GM21526 (cell line): ENCODE data around the gene ATAD3A.
"Not testable (repeated sequence)": the region's sequence is repeated elsewhere in the genome, so short reads cannot be mapped to it uniquely, and the experiment has no call there.

Source experiments
- ATAC-seq: cut with Tn5 transposase; IDR thresholded peaks from one replicate; pipeline ENCODE4 v1.9.1; 2021; ENCODE audit warnings: moderate library complexity; ENCODE audit not compliant: unreplicated experiment, low FRiP score

Gene ATAD3A

DNA sequence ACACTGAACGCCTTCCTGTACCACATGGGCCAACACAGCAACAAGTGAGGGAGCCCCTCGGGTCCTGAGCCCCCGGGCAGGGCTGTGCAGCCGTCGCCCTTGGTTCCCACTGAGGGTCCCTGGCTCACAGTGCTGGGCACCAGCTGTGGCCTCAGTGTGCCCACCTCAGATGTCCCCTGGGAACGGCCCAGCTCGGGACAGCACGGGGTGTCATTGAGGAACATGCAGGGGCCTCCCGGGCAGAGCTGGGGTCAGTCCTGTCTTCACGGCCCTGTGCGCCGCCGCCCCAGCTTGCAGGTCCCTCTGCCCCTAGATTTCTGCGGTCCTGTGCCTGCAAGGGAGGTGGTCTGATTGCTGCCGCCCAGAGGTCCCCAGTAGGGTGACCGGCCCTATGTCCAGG is 22.7 kb upstream of the ATAD3A start:
- ATAC-seq = no peak

- no peak for ATAC-seq
Measured at GRCh38 chr1:1489861-1490260, 22.1 kb upstream of the ATAD3A start.

DNA sequence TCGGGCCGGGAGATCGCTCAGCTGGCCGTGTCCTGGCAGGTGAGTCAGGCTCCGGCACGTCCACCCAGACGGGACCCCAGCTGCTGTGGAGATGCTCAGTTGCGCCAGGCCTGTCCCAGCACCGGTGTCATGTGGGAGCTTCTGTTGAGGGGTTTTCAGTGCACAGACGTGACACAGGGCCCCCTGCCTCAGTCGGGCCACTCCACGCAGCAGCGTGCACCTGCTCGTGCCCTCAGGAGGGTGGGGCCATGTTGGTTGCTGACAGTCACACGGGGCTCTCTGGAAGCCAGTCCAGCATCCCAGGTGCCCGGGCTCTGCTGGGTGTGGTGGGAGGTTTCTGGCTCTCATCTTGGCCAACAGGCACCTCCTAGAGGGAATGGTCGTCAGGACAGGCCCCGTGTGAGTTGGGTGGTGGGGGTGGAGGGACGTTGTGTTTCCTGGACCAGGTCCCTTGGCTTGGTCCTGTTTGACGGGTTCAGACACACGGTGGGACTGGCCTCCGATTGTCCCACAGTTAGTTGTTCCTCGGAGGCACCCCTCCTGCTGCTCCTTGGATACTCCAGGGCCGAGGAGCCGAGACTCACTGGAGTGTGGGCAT is 21.2 kb upstream of the ATAD3A start:
- ATAC-seq = no peak

- no peak for ATAC-seq
Measured at GRCh38 chr1:1491601-1492000, 20.4 kb upstream of the ATAD3A start.

DNA sequence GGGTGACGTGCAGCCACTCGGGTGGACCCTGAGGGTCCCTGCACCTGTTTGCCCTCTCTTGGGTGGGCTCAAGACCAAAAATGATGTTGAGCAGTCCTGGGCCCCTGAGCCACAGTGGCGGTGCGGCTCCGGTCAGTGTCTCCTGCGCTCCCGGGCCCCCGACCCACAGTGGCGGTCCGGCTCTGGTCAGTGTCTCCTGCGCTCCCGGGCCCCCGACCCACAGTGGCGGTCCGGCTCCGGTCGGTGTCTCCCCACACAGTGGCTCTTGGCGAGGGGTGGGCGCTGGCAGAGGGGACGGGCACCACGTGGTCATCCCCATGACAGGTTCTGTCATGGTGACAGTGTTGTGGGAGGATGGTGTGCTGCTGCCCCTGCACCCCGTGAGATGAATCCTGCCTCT is 17.7 kb upstream of the ATAD3A start:
- ATAC-seq = not testable (repeated sequence)

- ATAC-seq = not testable (repeated sequence)
Measured at GRCh38 chr1:1495461-1495975, 16.4 kb upstream of the ATAD3A start.

GRCh38 chr1:1504777-1505365 is 7.1 kb upstream of the ATAD3A start:
- ATAC-seq = not testable (repeated sequence)

DNA sequence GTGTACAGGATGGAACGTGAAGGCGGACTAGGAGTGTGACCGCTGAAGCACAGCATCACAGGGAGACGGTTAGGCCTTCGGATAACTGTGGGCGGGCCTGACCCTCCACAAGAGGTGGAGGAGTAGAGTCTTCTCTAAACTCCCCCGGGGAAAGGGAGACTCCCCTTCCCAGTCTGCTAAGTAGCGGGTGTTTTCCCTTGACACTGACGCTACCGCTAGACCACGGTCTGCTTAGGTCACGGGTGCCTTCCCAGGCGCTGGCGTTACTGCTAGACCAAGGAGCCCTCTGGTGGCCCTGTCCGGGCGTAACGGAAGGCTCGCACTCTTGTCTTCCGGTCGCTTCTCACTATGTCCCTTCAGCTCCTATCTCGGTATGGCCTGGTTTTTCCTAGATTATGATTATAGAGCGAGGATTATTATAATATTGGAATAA is 6.6 kb upstream of the ATAD3A start:
- not testable (repeated sequence) for ATAC-seq

DNA sequence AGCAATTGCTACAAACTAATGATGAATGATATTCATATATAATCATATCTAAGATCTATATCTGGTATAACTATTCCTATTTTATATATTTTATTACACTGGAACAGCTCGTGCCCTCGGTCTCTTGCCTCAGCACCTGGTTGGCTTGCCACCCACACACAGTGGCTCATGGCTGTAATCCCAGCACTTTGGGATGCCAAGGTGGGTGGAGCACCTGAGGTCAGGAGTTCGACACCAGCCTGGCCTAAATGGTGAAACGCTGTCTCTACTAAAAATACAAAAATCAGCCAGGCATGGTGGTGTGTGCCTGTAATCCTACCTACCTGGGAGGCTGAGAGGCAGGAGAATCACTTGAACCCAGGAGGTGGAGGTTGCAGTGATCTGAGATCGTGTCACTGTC is 6.2 kb upstream of the ATAD3A start:
- not testable (repeated sequence) for ATAC-seq

DNA sequence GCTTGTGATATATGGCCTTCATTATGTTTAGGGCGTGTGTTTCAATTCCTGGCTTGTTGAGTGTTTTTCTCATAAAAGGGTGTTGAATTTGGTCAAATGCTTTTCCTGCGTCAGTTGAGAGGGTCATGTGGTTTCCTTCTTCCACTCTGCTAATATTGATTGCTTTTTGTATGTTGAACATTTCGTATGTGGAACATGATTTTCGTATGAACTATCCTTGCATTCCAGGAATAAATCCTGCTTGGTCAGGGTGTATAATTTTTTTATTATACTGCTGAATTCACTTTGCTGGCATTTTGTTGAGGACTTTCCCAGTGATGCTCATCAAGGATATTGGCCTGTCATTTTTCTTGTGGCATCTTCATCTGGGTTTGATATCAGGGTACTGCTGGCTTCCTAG is 4.7 kb upstream of the ATAD3A start:
- ATAC-seq = no peak

DNA sequence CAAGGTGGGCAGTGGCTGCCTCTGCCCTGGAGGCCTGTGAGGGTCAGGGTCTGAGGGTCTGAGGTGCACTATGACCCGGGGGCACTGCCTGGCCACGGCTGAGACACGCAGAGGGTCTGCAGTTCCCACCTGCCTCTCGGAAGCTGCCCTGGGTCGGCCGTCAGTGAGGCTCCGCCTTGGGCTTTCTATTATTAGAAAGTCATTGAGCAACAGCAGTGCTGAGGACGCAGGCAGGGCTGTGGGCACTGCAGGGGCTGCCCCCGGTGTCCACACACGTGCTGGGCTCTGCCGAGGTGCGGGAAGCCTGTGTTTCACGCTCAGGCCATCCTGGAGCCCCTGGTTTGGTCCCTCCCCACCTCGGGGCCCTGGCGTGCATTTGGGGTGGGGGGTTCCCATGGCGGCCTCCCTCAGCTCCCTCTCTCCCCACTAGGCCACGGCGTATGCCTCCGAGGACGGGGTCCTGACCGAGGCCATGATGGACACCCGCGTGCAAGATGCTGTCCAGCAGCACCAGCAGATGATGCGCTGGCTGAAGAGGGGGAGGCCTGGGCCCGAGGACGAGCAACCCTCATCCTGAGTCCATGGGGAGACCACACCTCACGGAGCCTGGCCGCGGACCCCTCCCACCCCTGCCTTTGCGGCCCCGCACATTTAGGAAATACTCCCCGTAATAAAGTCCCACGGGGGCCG is 3.0 kb upstream of the ATAD3A start:
- ATAC-seq = not testable (repeated sequence)

- not testable (repeated sequence) for ATAC-seq
Measured at GRCh38 chr1:1509465-1509850, 2.5 kb upstream of the ATAD3A start.

DNA sequence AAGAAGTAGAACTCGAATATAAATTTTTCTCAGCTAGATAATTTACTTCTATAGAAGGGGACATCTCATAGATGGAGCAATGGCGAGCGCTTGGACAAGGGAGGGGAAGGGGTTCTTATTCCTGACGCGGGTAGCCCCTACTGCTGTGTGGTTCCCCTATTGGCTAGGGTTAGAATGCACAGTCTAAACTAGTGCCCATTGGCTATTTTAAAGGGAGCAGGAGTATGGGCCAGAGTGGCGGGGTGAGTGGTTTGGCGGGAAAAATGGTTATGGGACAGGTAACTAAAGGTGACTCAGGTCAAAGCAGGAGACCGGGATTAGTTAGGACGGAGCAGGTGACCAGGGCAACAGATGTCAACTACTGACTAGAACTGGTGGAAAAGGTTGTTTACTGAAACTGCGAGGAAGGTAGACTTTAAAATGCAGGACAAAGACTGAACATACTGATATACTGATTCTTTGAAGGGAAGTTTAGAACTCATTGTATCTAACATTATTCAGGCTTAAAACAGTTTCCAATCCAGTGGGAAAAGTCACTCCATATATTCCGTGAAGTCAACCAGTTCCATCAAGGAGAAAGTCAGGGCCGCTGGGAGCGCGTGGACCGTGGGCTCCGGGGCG is 940 bp upstream of the ATAD3A start:
- ATAC-seq = no peak

- ATAC-seq = not testable (repeated sequence)
Measured at GRCh38 chr1:1512425-1512824, 463 bp downstream of the ATAD3A start.

GRCh38 chr1:1513675-1514074 is 1.7 kb downstream of the ATAD3A start:
- ATAC-seq = not testable (repeated sequence)

DNA sequence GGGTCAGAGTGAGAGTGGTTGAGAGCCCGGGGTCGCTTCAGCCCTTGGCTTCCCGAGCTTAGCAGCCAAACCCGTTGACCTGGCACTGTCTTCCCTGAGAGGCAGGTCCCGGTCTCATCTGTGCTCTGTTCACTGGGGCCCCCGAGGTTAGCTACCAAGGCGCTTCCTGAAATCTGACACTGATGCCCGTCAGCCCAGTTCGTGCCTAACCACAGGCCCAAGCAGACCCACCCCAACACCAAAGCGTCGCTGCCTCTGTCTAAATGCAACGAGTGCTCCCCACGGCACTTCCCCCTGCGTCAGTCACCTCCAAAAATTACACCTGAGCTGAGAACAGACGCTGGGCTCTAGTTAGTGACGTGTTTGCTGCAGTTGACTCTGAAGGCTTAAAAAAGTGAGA is 2.4 kb downstream of the ATAD3A start:
- not testable (repeated sequence) for ATAC-seq

GRCh38 chr1:1516923-1517322 is 5.0 kb downstream of the ATAD3A start:
- not testable (repeated sequence) for ATAC-seq

DNA sequence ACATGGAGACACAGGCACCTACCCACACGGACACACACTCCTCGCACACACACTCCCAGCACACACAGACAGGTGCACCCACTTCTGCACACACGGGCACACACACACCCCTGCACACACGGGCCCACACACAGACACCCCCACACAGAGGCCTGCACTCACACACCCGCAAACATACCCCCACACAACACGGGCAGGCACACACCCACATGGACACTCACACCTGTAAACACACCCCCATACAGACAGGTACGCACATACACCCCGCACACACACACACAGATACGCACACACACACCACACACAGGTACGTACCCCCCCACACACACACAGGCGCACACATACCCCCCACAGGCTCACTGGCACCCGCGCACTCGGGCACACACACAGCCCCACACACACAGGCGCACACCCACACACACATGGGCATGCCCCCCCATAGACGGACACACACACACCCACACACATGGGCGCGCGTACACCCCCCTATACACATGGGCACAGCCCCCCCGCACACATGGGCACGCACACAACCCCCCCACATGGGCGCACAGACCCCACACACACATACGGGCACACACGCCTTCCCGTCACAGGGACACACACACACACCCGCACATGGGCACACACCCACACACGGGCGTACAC is 6.1 kb downstream of the ATAD3A start:
- ATAC-seq = no peak

- not testable (repeated sequence) for ATAC-seq
Measured at GRCh38 chr1:1518621-1519007, 6.7 kb downstream of the ATAD3A start.

DNA sequence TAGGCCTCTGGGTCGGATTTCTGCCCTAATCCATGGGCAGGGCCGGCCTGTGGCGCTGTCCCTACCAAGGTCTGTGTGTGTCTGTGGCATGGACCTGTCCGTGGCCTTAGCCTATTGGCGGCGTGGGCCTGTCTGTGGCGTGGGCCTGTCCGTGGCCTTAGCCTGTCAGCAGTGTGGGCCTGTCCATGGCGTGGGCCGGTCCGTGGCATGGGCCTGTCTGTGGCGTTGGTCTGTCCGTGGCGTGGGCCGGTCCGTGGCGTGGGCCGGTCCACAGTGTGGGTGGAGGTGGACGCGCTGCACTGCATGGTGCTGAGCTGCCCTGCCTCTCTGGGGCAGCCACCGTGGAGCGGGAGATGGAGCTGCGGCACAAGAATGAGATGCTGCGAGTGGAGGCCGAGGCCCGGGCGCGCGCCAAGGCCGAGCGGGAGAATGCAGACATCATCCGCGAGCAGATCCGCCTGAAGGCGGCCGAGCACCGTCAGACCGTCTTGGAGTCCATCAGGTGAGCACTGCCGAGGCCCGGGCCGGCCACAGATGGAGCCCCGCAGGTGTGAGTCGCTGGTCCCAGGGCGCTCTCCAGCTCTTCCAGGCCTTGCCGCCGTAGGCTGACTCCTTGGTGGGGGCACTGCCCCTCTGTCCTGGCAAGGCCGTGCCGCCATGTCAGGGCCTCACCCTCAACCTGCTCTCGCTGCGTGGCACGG is 8.0 kb downstream of the ATAD3A start:
- not testable (repeated sequence) for ATAC-seq
